Activated naive CD4-positive, alpha-beta T cell treated with anti-CD3 and anti-CD28 coated beads for 36 hours (primary cell): Measurements from ENCODE around the gene TMPRSS13. TPM values are rescaled to one million over a fixed set of nuclear protein-coding genes. Genes with fewer than 3 reads are reported as not detected.

Experiments used
- CTCF ChIA-PET: fragments of 350-600 bp; sonication (Branson Sonifier 250); formaldehyde crosslinking; loops from one replicate; lab custom pipeline; 2021; ENCODE audit warnings: antibody characterized with exemption; lab: Charles Lee
- DNase-seq: peaks from one replicate; pipeline ENCODE4 v3.0.0-alpha.2; 2020
- H3K27ac Mint-ChIP-seq: one replicate; pipeline ENCODE4 v1.8.0; 2021; ENCODE audit warnings: mild to moderate bottlenecking, mixed read lengths
- H3K27me3 Mint-ChIP-seq: one replicate; pipeline ENCODE4 v1.8.0; 2021; ENCODE audit warnings: low read depth, mixed read lengths
- H3K36me3 Mint-ChIP-seq: one replicate; pipeline ENCODE4 v1.8.0; 2021; ENCODE audit warnings: low read depth, mixed read lengths
- H3K4me1 Mint-ChIP-seq: one replicate; pipeline ENCODE4 v1.8.0; 2021; ENCODE audit warnings: low read depth, mixed read lengths
- H3K4me3 Mint-ChIP-seq: one replicate; pipeline ENCODE4 v1.8.0; 2021; ENCODE audit warnings: mild to moderate bottlenecking, moderate library complexity, mixed read lengths
- H3K9me3 Mint-ChIP-seq: one replicate; pipeline ENCODE4 v1.8.0; 2021; ENCODE audit warnings: mixed read lengths
- intact Hi-C: fragments of 100-400 bp; cut with micrococcal nuclease; formaldehyde crosslinking; loops from one replicate; pipeline ENCODE4 v1.15.1; 2023
- total RNA-seq, 2 experiments: library from RNA; stranded (reverse); gene quantifications; one replicate each; pipeline ENCODE4 v1.2.3, GENCODE V29; 2021

The TMPRSS13 gene
- total RNA-seq, 2 experiments from 2014 or later = 0.15 to 0.21 TPM

DNA sequence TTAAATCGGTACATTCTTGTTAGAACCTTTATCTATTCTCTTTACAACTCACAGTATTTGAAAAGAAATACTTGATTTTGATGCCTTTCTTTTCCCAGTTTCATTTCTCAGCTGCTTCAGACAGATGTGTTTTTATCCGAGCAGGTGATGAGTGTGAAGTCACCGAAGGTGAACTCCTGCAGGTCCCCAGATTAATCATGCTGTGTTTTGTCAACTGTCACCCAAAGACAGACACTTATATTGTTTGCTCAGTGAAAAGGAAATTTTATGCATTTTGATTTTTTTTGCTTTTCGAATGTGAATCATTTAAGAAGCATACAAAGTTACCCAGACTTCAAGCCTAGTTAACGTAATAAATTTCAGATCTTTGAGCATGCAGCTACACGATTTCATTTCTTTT is 7.8 kb upstream of the TMPRSS13 start:
- peaks cover 14% of the 10 kb centered on the region for H3K4me1 Mint-ChIP-seq
- H3K27me3 Mint-ChIP-seq = no peaks in the 10 kb centered on the region
- no peaks in the 10 kb centered on the region for H3K36me3 Mint-ChIP-seq
- no peak overlapping the region for H3K27ac Mint-ChIP-seq
- intact Hi-C loops = no loop called here
- H3K9me3 Mint-ChIP-seq = no peaks in the 10 kb centered on the region
- no peak for DNase-seq
- CTCF ChIA-PET = interaction anchor here (0.7 to 5.5 kb wide), 5 partner anchors 10 to 854 kb away, joined by 3 to 44 read pairs (median 5); no protein-coding TSS in a partner anchor
- H3K4me3 Mint-ChIP-seq = no peak overlapping the region

DNA sequence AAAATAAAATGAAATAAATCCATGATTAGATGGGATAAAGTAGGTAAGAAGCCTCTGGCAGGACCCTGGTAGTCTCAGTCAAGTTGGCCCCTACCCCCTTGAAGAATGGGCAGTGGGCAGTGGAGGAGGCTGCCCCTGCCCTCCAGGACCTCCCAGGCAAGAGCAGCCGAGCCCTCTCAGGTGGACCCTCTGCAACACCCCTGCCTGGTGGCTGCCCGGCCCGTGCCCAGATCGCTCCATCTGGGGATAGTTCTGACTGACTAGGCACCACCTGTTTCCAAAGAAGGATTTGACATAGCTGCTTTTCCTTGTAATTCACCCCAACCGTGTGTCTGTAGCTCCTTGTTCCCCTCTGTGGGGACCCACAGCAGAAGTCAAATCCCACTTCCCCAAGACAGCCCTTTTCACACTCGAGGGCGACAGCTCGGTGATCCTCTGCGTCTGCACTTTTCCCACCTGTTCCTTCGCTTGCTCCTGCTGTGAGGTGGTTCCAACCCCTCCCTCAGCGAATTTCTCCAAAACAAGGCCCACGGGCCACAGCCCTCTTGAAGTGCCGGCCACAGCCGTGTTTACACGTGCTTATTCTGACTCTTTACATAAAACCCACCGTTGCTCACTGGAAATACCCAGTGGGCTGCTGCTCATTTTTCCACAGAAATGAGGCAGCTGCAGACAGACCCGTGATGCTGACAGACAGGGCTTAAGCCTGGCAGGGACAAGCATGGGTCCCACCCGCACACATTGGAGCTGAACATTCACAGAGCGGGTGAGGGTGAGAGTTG is 5.5 kb upstream of the TMPRSS13 start:
- Mint-ChIP-seq H3K27me3 (no peaks in the 10 kb centered on the region), H3K36me3 (no peaks in the 10 kb centered on the region), H3K4me3 (no peak overlapping the region), H3K4me1 (peaks cover 36% of the 10 kb centered on the region), H3K9me3 (no peaks in the 10 kb centered on the region), H3K27ac (no peak overlapping the region)
- CTCF ChIA-PET = interaction anchor here (5.5 kb wide), 1 partner anchor 12 kb away, joined by 44 read pairs; no protein-coding TSS in a partner anchor
- no peak for DNase-seq
- intact Hi-C loops = no loop called here

DNA sequence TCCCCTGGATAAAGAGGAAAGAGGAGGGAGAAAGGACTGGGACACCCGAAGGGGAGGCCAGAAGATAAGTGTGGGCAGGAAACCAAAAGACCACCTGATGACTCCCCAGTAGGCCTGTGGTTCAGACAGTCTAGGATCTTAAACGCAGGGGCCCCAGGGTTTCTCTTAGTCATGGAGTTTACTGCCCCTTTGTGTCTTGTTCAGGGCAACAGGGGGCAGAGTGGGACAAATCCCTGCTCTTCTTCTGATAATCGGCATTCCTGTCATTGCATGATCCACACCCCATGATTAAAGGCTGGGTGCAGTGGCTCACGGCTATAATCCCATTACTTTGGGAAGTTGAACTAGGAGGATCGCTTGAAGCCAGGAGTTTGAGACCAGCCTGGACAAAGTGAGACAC is 4.7 kb upstream of the TMPRSS13 start:
- Mint-ChIP-seq H3K9me3 (no peaks in the 10 kb centered on the region), H3K4me3 (no peak overlapping the region), H3K27me3 (no peaks in the 10 kb centered on the region), H3K36me3 (no peaks in the 10 kb centered on the region), H3K27ac (no peak overlapping the region), H3K4me1 (peaks cover 42% of the 10 kb centered on the region)
- DNase-seq = no peak
- intact Hi-C loops = no loop called here
- CTCF ChIA-PET = interaction anchor here (5.5 kb wide), 1 partner anchor 13 kb away, joined by 44 read pairs; no protein-coding TSS in a partner anchor

DNA sequence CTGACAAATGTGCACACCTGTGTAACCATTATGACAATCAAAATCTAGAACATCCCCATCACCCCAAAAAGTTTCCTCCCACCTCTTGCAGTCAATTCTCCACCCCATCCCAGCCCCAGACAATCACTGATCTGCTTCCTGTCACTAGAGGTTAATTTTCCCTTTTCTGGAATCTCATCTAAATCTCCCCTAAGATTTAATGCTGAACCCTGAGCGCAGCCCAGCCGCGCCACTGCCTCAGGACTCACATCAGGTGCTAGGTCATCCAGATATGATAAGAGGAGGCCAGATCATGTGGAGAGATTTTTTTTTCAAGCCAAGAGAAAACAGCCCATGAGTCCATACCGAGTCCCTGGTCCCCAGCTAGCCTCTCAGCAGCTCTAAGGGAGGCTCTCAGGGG is 4.3 kb upstream of the TMPRSS13 start:
- H3K27me3 Mint-ChIP-seq = no peaks in the 10 kb centered on the region
- peaks cover 46% of the 10 kb centered on the region for H3K4me1 Mint-ChIP-seq
- H3K36me3 Mint-ChIP-seq = no peaks in the 10 kb centered on the region
- H3K27ac Mint-ChIP-seq = no peak overlapping the region
- H3K9me3 Mint-ChIP-seq = no peaks in the 10 kb centered on the region
- no peak overlapping the region for H3K4me3 Mint-ChIP-seq
- intact Hi-C loops = no loop called here
- DNase-seq = no peak
- CTCF ChIA-PET = interaction anchor here (0.5 to 5.5 kb wide), 3 partner anchors 13 to 614 kb away, joined by 3 to 44 read pairs (median 3); no protein-coding TSS in a partner anchor

DNA sequence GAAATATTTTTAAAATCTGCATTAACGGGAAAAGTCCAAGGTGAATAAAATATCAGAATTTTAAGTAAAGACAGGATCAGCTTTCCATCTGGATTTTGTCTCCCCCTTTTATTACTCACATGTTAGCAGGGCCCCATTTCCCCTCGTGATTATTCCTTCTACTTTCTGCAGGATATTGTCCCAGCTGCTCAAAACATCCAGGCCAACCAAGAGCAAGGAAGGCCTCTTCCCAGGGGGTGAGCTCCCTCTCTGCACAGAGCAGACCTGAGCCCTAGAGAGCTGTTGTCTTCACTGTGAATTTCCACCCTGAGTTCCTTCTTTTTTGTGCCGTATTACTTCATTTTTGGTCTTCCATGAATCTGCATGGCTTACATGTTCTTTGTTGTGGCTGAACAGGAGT is 3.7 kb upstream of the TMPRSS13 start:
- CTCF ChIA-PET = interaction anchor here (0.5 to 5.6 kb wide), 4 partner anchors 13 to 613 kb away, joined by 3 to 53 read pairs (median 6); no protein-coding TSS in a partner anchor
- Mint-ChIP-seq H3K4me3 (no peak overlapping the region), H3K27ac (no peak overlapping the region), H3K36me3 (no peaks in the 10 kb centered on the region), H3K27me3 (no peaks in the 10 kb centered on the region), H3K9me3 (no peaks in the 10 kb centered on the region), H3K4me1 (peaks cover 49% of the 10 kb centered on the region)
- intact Hi-C loops = loop anchor here (1.0 kb wide), 1 partner anchor 14 kb away; no protein-coding TSS in a partner anchor
- DNase-seq = no peak

DNA sequence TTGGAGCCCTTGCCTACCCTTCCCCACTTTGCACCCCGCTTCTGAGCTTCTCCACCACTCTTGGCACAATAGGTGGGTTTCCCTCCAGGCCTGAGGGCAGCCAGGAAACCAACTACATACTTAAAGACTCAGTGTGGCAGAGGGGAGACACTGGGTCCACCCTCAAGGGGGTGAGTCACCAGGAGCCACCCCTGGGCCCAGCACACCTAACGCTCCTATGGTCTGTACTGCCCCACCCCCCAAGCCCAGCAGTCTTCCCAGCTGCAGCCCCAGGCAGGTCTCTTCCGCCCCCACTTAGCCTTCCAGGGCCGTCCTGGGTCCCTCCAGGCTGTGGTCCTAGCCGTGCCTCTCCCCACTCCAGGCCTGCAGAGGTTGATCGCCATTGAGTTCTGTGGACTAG is 3.2 kb upstream of the TMPRSS13 start:
- Mint-ChIP-seq H3K27me3 (no peaks in the 10 kb centered on the region), H3K4me1 (peaks cover 49% of the 10 kb centered on the region), H3K27ac (no peak overlapping the region), H3K36me3 (no peaks in the 10 kb centered on the region), H3K4me3 (no peak overlapping the region), H3K9me3 (no peaks in the 10 kb centered on the region)
- CTCF ChIA-PET = interaction anchor here (1.1 to 5.6 kb wide), 3 partner anchors 14 to 125 kb away, joined by 3 to 53 read pairs (median 8); no protein-coding TSS in a partner anchor
- no peak for DNase-seq
- intact Hi-C loops = loop anchor here (1.0 kb wide), 1 partner anchor 15 kb away; no protein-coding TSS in a partner anchor

DNA sequence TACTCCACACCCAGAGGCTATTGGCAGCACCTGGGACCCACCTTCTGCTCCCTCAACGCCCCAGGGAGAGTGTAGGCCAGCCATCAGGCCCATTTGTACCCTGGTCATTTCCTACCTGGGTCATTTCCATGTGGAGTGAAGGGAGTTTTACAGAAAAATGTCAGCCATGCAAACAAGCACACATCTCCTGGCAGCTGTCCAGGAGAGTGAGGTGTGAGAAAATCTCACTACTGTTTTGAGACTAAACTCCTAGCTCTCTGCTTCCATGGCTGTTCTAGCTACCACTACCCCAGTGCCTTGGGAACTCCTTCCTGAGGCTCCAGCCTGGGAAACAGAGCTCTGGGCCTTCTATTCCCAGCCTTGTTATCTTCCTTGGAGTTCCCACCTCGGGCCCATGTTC is 2.8 kb upstream of the TMPRSS13 start:
- Mint-ChIP-seq H3K27ac (peak overlapping the region; percentile 20), H3K36me3 (no peaks in the 10 kb centered on the region), H3K9me3 (no peaks in the 10 kb centered on the region), H3K27me3 (no peaks in the 10 kb centered on the region), H3K4me1 (peaks cover 48% of the 10 kb centered on the region), H3K4me3 (no peak overlapping the region)
- peak; percentile 86 for DNase-seq
- intact Hi-C loops = loop anchor here (1.0 kb wide), 1 partner anchor 15 kb away; no protein-coding TSS in a partner anchor
- CTCF ChIA-PET = interaction anchor here (1.2 to 5.6 kb wide), 4 partner anchors 14 to 124 kb away, joined by 3 to 53 read pairs (median 9); no protein-coding TSS in a partner anchor

DNA sequence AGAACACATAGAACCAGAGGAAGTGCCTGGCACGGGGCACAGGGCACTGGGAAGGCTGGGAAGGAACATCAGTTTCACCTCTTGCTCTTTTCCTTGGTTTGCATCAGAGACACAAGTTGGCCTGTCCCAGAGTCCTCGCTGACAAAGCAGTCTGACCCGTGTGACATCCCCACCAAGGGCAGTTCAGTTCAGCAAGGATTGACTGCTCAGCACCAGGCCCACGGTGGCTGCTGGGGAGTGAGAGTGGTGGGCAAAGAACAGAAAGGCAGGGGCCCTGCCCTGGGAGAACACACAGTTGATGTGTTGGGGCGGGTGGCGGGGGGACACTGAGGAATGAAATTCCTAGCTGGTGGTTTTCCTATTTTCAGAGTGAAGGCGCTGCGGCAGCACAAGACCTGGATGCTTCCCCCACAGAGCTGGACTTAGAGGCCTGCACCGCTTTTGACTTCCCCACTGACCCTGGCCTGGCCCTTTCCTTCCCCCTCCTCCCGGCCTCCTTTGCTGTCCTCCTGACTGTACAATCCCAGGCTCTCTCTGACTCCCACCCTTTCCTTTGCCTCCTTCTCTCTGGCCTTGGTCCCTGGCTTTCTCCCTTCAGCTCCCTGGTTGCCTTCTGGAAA is 2.2 kb upstream of the TMPRSS13 start:
- DNase-seq = no peak
- intact Hi-C loops = no loop called here
- Mint-ChIP-seq H3K4me1 (peaks cover 47% of the 10 kb centered on the region), H3K4me3 (no peak overlapping the region), H3K36me3 (no peaks in the 10 kb centered on the region), H3K9me3 (no peaks in the 10 kb centered on the region), H3K27ac (peak overlapping the region; percentile 20), H3K27me3 (no peaks in the 10 kb centered on the region)
- CTCF ChIA-PET = interaction anchor here (1.2 to 5.6 kb wide), 5 partner anchors 12 to 124 kb away, joined by 3 to 53 read pairs (median 8); no protein-coding TSS in a partner anchor

DNA sequence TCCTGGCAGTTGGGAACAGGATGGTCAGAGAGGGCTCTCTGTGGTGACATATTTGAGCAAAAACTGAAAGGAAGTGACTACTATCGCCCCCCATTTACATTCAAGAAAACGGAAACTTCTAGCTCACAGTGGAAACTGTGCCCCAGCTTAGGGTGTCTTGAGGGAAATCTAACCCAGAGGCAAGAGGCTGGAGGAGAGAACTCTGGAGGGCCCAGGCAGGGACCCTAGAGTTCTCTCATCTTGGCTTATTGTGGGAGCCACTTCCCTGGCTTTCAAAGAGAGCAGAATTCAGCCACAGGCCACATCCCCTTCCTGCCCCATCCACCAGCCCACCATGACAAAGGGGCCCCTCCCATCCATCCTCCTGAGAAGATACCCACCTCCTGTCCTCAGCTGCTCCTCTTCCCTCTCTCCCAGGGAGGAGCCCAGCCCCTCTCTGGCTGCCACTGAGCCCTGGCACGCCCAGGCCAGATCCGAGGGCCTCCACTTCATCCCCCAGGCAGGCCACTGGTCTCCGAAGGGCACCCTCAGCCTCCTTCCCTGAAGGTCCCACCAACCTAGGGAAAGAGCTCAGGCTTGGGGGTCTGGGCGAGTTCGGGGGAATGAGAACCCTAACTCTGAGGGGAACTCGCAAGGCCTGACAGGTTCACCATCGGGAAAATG is 1.6 kb upstream of the TMPRSS13 start:
- H3K9me3 Mint-ChIP-seq = no peaks in the 10 kb centered on the region
- H3K36me3 Mint-ChIP-seq = no peaks in the 10 kb centered on the region
- peaks cover 47% of the 10 kb centered on the region for H3K4me1 Mint-ChIP-seq
- CTCF ChIA-PET = interaction anchor here (0.7 to 5.6 kb wide), 6 partner anchors 12 to 124 kb away, joined by 3 to 53 read pairs (median 6); no protein-coding TSS in a partner anchor
- intact Hi-C loops = no loop called here
- no peak overlapping the region for H3K4me3 Mint-ChIP-seq
- peak; percentile 43 for DNase-seq
- peak overlapping the region; percentile 74 for H3K27ac Mint-ChIP-seq
- no peaks in the 10 kb centered on the region for H3K27me3 Mint-ChIP-seq

DNA sequence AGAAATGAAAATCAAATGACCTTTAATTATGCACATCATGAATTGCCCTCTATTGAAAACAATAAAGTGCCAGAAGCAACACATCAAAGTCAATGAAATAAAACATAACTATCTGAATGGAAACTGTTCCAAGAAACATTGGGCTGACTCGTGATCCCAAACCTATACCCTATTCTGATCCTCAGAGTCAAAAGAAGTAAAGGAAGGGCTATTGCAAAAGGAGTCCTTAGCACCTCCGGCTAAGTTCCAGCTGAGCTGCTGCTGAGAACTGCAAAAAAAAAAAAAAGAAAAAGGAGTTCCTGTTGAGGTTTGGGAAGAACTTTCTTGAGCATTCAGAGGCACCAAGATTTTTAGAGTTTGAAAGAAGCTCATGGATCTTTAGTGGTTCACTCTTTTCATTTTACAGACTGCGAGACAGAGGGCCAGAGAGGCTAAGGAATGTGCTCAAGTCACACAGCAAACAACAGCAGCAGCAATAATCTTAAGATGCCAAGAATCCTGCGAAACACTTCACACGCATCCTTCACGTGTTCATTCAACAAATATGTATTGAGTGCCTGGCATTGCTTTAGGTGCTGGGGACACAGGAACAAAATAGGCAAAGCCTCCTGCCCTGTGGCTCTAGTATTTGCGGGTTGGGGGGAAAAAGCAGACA is 841 bp upstream of the TMPRSS13 start:
- CTCF ChIA-PET = interaction anchor here (0.7 to 5.6 kb wide), 5 partner anchors 13 to 123 kb away, joined by 3 to 53 read pairs (median 3); no protein-coding TSS in a partner anchor
- peaks cover 47% of the 10 kb centered on the region for H3K4me1 Mint-ChIP-seq
- H3K36me3 Mint-ChIP-seq = no peaks in the 10 kb centered on the region
- H3K4me3 Mint-ChIP-seq = no peak overlapping the region
- DNase-seq = no peak
- H3K27me3 Mint-ChIP-seq = no peaks in the 10 kb centered on the region
- intact Hi-C loops = no loop called here
- H3K9me3 Mint-ChIP-seq = no peaks in the 10 kb centered on the region
- H3K27ac Mint-ChIP-seq = no peak overlapping the region

DNA sequence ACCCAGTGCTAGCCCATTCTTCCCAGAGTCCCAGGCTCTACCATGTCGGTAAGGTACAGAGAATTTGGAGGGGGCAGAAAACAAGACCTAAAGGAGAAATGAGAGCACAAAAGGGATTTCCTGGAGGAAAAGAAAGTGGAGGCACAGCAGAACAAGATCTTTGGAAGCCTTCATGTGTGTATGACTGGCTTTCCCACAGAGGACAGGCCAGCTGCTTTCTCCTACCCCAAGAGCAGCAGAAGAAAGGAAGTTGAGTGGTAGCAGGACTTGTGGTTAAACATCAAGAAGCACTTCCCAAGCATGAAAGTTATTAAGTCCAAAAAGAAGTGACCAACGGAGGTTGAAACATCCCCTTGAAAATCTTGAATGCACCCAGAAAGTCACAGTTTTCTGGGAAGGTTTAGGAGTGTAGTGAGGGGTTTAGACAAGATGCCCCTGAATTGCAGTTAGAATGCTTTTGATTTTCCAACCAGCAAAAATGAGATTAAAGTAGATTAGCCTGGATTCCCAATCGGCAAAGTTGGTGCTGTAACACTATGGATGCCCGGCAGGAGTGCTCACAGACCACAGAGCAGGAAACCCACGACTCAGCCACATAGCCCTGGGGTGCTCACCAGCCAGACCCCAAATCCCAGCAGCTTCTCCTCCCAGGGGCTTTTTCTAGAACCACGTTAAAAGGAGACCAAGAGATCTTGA is 608 bp downstream of the TMPRSS13 start:
- DNase-seq = no peak
- Mint-ChIP-seq H3K9me3 (no peaks in the 10 kb centered on the region), H3K36me3 (no peaks in the 10 kb centered on the region), H3K27ac (peak overlapping the region; percentile 13), H3K27me3 (no peaks in the 10 kb centered on the region), H3K4me1 (peaks cover 47% of the 10 kb centered on the region), H3K4me3 (no peak overlapping the region)
- intact Hi-C loops = no loop called here
- CTCF ChIA-PET = interaction anchor here (0.7 to 5.6 kb wide), 6 partner anchors 11 to 128 kb away, joined by 3 to 53 read pairs (median 3); no protein-coding TSS in a partner anchor
